Tongue (tissue), 2 donors: ENCODE results near the gene KRT35. TPM values are rescaled to one million over a fixed set of nuclear protein-coding genes. Genes with fewer than 3 reads are reported as not detected.

ENCODE experiments used
- DNase-seq: peaks from one replicate; pipeline ENCODE4 v3.0.0-alpha.2; 2015
- total RNA-seq: library from RNA; depleted of rRNA; stranded (reverse); fragments of >200 nt; gene quantifications from one replicate; pipeline ENCODE4 v1.2.3, GENCODE V29; 2014

Gene KRT35
- total RNA-seq, 1 donor from 2014 or later = not detected

- DNase-seq = no peak
These were observed 6.0 kb upstream of the KRT35 start for GRCh38 chr17:41486809-41487530.

- DNase-seq = no peak
These were observed 5.4 kb upstream of the KRT35 start for GRCh38 chr17:41486316-41486715.

- DNase-seq = no peak
These were observed 4.3 kb upstream of the KRT35 start for GRCh38 chr17:41484920-41485904.

- DNase-seq = no peak
These were observed 3.3 kb upstream of the KRT35 start for GRCh38 chr17:41483991-41484826.

- no peak for DNase-seq
These were observed 2.6 kb upstream of the KRT35 start for GRCh38 chr17:41483531-41483930.

- DNase-seq = no peak
These were observed 370 bp downstream of the KRT35 start for GRCh38 chr17:41480581-41480980.

GRCh38 chr17:41480136-41480535 is 815 bp downstream of the KRT35 start:
- no peak for DNase-seq

- no peak for DNase-seq
These were observed 2.7 kb downstream of the KRT35 start for GRCh38 chr17:41478237-41478636.

- DNase-seq = no peak
These were observed 3.8 kb downstream of the KRT35 start for GRCh38 chr17:41476866-41477815.

- no peak for DNase-seq
These were observed 5.5 kb downstream of the KRT35 start for GRCh38 chr17:41475421-41475820.

GRCh38 chr17:41474863-41475262 is 6.1 kb downstream of the KRT35 start:
- no peak for DNase-seq

GRCh38 chr17:41468346-41468745 is 12.6 kb downstream of the KRT35 start:
- DNase-seq = no peak

GRCh38 chr17:41467561-41467960 is 13.4 kb downstream of the KRT35 start:
- DNase-seq = no peak

- DNase-seq = no peak
These were observed 14.0 kb downstream of the KRT35 start, which contains the start of gene KRT32 for GRCh38 chr17:41466988-41467387. Gene KRT32 (minus strand): TSS chr17:41467386. CDS start chr17:41467325, 61 bp downstream.

GRCh38 chr17:41464682-41465081 is 16.3 kb downstream of the KRT35 start:
- DNase-seq = peak; percentile 69

- no peak for DNase-seq
These were observed 16.8 kb downstream of the KRT35 start for GRCh38 chr17:41464173-41464572.

GRCh38 chr17:41463746-41464145 is 17.2 kb downstream of the KRT35 start:
- DNase-seq = no peak

GRCh38 chr17:41462705-41463104 is 18.2 kb downstream of the KRT35 start:
- no peak for DNase-seq

GRCh38 chr17:41457676-41458075 is 23.3 kb downstream of the KRT35 start:
- DNase-seq = no peak

- DNase-seq = no peak
These were observed 24.7 kb downstream of the KRT35 start for GRCh38 chr17:41456204-41456603.

GRCh38 chr17:41455236-41455635 is 25.7 kb downstream of the KRT35 start:
- no peak for DNase-seq
